Activated CD8-positive, alpha-beta memory T cell treated with anti-CD3 and anti-CD28 coated beads, Interleukin-2, amount 10 ng/mL, durations not matched to agents 7 days and 5 days (primary cell): ENCODE measurements around the gene TBC1D3E. TPM values are rescaled to one million over a fixed set of nuclear protein-coding genes. Genes with fewer than 3 reads are reported as not detected.
"Not testable (repeated sequence)": the region's sequence is repeated elsewhere in the genome, so short reads cannot be mapped to it uniquely, and the experiment has no call there.

ENCODE experiments used
- ATAC-seq: fragments of 150-1000 bp; cut with Tn5 transposase; one replicate; pipeline ENCODE4 v1.10.0; 2021; ENCODE audit warnings: moderate library complexity
- CTCF ChIA-PET: fragments of 350-600 bp; sonication (Branson Sonifier 250); formaldehyde crosslinking; loops from one replicate; lab custom pipeline; 2021; ENCODE audit warnings: antibody characterized with exemption; lab: Charles Lee
- DNase-seq: peaks from one replicate; pipeline ENCODE4 v3.0.0-alpha.2; 2020
- H3K27ac Mint-ChIP-seq: one replicate; pipeline ENCODE4 v1.8.0; 2021; ENCODE audit warnings: mild to moderate bottlenecking, mixed read lengths
- H3K27me3 Mint-ChIP-seq: one replicate; pipeline ENCODE4 v1.8.0; 2021; ENCODE audit warnings: mixed read lengths
- H3K36me3 Mint-ChIP-seq: one replicate; pipeline ENCODE4 v1.8.0; 2021; ENCODE audit warnings: mild to moderate bottlenecking, mixed read lengths
- H3K4me1 Mint-ChIP-seq: one replicate; pipeline ENCODE4 v1.8.0; 2021; ENCODE audit warnings: mixed read lengths
- H3K4me3 Mint-ChIP-seq: one replicate; pipeline ENCODE4 v1.8.0; 2021; ENCODE audit warnings: mild to moderate bottlenecking, moderate library complexity, mixed read lengths
- H3K9me3 Mint-ChIP-seq: one replicate; pipeline ENCODE4 v1.8.0; 2022; ENCODE audit warnings: low read depth, mixed read lengths
- total RNA-seq, 2 experiments: library from RNA; stranded (reverse); gene quantifications; one replicate each; pipeline ENCODE4 v1.2.3, GENCODE V29; 2021

The TBC1D3E gene
- not detected for total RNA-seq

DNA sequence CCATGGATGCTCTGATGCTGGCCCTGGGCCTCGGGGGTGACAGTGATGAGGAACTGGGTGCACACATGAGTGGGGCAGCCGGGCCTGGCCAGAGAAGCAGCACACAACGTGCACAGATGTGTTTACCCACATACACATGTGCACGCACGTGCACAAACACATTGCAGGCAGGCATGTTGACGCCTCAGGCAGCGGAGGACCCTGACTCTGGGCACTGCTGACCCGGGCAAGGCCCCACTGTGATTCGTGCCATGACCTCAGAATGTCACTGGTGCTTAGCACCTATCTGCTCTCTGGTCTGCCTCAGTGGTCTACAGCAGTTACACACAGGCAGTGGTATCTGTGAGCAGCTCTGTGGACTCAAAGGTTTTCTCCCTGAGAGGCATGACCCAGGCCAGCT lies at the start of gene TBC1D3E:
Gene TBC1D3E (plus strand): TSS at position 301 of the 400 bp plus-strand sequence. CDS start 1,545 bp downstream, outside the sequence.
- not testable (repeated sequence) for H3K27ac Mint-ChIP-seq, H3K36me3 Mint-ChIP-seq

DNA sequence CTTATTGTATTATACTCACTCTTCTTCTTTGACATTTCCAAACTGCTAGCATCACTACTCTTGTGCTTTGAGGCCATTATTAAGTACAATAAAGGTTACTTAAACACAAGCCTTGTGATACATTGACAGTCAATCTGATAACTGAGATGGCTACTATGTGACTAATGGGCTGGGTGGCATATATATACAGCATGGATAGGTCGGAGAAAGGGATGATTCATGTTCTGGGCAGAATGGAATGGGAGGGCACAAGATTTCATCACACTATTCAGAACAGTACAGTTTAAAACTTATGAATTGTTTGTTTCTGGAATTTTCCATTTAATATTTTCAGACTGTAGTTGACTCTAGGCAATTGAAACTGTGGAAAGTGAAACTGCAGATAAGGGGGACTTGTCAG lies 40.4 kb upstream of the TBC1D3E start:
- CTCF ChIA-PET, ATAC-seq, H3K4me1 Mint-ChIP-seq, H3K9me3 Mint-ChIP-seq, H3K36me3 Mint-ChIP-seq, H3K4me3 Mint-ChIP-seq, DNase-seq, H3K27ac Mint-ChIP-seq, H3K27me3 Mint-ChIP-seq: not testable (repeated sequence)

More for the DNA sequence above, at the start of gene TBC1D3E:
- DNase-seq, H3K9me3 Mint-ChIP-seq, H3K27me3 Mint-ChIP-seq, H3K4me3 Mint-ChIP-seq, CTCF ChIA-PET, ATAC-seq, H3K4me1 Mint-ChIP-seq: not testable (repeated sequence)

DNA sequence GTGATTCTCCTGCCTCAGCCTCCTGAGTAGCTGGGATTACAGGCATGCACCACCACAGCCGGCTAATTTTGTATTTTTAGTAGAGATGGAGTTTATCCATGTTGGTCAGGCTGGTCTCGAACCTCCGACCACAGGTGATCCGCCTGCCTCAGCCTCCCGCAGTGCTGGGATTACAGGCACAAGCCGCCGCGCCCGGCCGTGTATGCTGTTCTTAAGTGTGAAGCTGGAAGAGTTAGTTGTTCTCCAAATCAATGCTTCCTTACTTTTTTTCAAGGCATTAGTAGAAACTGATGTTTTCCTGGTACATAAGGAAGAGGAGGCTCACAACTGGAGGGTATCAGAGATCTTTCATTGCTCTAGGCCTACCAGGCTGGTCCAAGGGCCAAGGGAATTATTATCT lies 39.6 kb upstream of the TBC1D3E start:
- H3K27me3 Mint-ChIP-seq, ATAC-seq, H3K36me3 Mint-ChIP-seq, H3K27ac Mint-ChIP-seq, H3K4me3 Mint-ChIP-seq, CTCF ChIA-PET, H3K4me1 Mint-ChIP-seq, DNase-seq, H3K9me3 Mint-ChIP-seq: not testable (repeated sequence)

DNA sequence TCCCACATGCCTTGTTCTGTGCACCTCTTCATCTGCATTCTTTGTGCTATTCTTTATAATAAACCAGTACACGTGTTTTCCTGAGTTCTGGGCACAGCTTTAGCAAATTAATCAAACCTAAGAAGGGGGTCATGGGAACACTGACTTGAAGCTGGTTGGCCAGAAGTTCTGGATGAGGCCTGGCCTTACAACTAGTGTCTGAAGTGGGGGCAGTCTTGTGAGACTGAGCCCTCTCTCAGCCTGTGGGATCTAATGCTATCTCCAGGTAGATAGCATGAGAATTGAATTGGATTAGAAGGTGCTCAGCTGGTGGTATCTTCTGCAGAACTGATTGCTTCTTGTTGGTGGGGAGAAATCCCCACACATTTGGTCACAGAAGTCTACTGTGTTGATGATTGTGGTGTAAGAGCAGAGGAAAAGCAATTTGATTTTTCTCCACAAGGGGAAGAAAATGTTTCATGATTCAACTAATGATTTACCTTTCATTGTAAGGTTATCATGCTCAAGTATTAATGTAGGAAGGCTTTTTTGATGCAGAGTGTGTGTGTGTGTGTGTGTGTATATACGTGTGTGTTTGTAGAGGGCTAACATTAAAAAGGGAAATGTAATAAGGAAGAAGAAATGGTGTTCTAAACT lies 33.6 kb upstream of the TBC1D3E start:
- CTCF ChIA-PET, H3K4me3 Mint-ChIP-seq, H3K27ac Mint-ChIP-seq, H3K36me3 Mint-ChIP-seq, DNase-seq, H3K9me3 Mint-ChIP-seq, H3K27me3 Mint-ChIP-seq, H3K4me1 Mint-ChIP-seq, ATAC-seq: not testable (repeated sequence)

DNA sequence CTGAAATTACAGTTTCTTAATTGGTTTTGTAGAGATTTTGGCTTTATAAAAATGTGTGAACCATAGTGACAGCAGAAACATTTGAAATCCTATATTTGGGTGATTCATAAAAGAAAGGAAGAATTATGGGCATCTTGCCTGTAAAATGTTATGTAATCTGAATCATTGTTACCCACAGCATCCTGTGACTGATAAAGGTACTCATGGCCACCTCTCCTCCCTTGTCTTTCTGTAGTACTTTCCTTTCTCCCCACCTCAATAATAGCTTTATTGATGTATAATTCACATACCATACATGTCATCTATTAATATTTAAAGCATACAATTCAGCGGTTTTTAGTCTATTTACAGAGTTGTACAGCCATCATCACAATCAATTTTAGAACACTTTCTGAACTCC lies 28.5 kb upstream of the TBC1D3E start:
- ATAC-seq, CTCF ChIA-PET, H3K36me3 Mint-ChIP-seq, H3K27ac Mint-ChIP-seq, H3K4me3 Mint-ChIP-seq, H3K9me3 Mint-ChIP-seq, H3K27me3 Mint-ChIP-seq, DNase-seq, H3K4me1 Mint-ChIP-seq: not testable (repeated sequence)

DNA sequence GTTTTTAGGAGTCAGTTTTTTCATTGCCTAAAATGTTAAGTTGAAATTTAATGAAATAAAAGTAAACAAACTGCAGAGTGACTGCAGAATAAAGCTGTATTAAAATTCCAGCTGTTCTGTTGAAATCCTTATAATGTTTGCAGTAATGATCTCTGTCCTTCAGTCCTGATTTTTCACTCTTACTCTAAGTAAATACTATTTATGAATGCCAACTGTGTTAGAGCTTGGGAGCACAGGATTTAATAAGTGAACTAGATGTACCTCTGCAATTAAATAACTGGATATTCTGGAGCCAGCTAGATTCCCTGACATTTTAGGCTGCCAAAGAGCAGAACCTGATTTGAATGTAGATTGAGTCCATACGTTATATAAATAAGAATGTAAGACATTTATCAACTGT lies 7.9 kb upstream of the TBC1D3E start:
- CTCF ChIA-PET, H3K4me3 Mint-ChIP-seq, DNase-seq, H3K9me3 Mint-ChIP-seq, ATAC-seq, H3K4me1 Mint-ChIP-seq, H3K27ac Mint-ChIP-seq, H3K36me3 Mint-ChIP-seq, H3K27me3 Mint-ChIP-seq: not testable (repeated sequence)

DNA sequence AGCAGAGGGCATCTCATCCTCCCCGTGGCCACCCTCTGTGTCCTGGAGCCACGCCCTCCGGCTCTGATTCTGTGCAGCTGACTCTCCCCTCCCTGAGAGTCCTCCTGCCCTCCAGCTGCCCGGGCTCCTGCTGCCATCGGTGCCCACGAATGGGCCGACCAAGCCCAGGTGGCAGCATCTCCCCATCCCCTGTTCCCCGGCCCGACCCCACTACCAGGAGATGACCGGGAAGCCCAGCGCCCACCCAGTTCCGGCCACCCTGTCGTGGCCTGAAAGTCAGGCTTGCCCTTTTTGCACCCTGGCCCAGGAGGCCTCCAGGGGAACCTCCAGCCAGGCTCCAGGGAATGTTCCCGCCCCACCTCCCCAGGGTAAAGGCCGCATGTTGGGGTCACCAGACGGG lies 7.1 kb downstream of the TBC1D3E start:
- H3K4me1 Mint-ChIP-seq, H3K27me3 Mint-ChIP-seq, H3K9me3 Mint-ChIP-seq, H3K4me3 Mint-ChIP-seq, H3K36me3 Mint-ChIP-seq, CTCF ChIA-PET, H3K27ac Mint-ChIP-seq, ATAC-seq, DNase-seq: not testable (repeated sequence)

Other genes with a start within 250 kb of the TBC1D3E start
- not detected for gene TBC1D3K, start 203.5 kb upstream of the TBC1D3E start, total RNA-seq
- gene TBC1D3L, start 138.9 kb upstream of the TBC1D3E start, total RNA-seq: 10 to 100 TPM; 10.1 to 13.4 TPM
- gene TBC1D3D, start 124.0 kb upstream of the TBC1D3E start, total RNA-seq: 1 to 10 TPM; 2.7 TPM
- gene TBC1D3C, start 59.3 kb upstream of the TBC1D3E start, total RNA-seq: not detected
- gene TBC1D3, start 64.6 kb downstream of the TBC1D3E start, total RNA-seq: 1 to 10 TPM; 2.6 to 3.7 TPM
- gene MRPL45, start 169.2 kb downstream of the TBC1D3E start, total RNA-seq: 10 to 100 TPM; 22.3 to 36.8 TPM
- gene GPR179, start 216.0 kb downstream of the TBC1D3E start, total RNA-seq: under 1 TPM in 1 of 2 experiments, not detected in 1; 0.02 TPM
- 10 to 100 TPM; 16.2 to 16.8 TPM for gene SOCS7, start 223.9 kb downstream of the TBC1D3E start, total RNA-seq